ENCODE data around the gene LYG1. TPM values are rescaled to one million over a fixed set of nuclear protein-coding genes. Genes with fewer than 3 reads are reported as not detected.
A peak's percentile ranks its signal among the peaks of the same experiment; 100 is the strongest.

Gene LYG1
- total and polyA plus RNA-seq, 2 of the 13 experiments (the other 11 are each of a cell fraction or from before 2014, with no cell fraction given) = 1.00 to 2.9 TPM

GRCh38 chr2:99335911-99336803, 35.2 kb upstream of the LYG1 start, which contains the start of gene TXNDC9 (continued):
- TF ChIP-seq ZNF557 (CRISPR knock-in tag; IDR thresholded peaks at IDR 0.05) (peak; percentile 52; the same call in 1 of the 2 replicates), ZNF784 (CRISPR knock-in tag; IDR thresholded peaks at IDR 0.05; ENCODE audit: borderline replicate concordance) (peak; percentile 85), NFE2L2 (IDR thresholded peaks at IDR 0.05; ENCODE audit: low read length) (no peak), ZNF691 (CRISPR knock-in tag; IDR thresholded peaks at IDR 0.05; ENCODE audit: borderline replicate concordance, low read depth) (peak; percentile 92; the same call in 1 of the 2 replicates), CENPX (CRISPR knock-in tag; IDR thresholded peaks at IDR 0.05) (no peak), MBD4 (IDR thresholded peaks at IDR 0.05; ENCODE audit: borderline replicate concordance, low read length) (no peak), MIER2 (CRISPR knock-in tag; IDR thresholded peaks at IDR 0.05) (peak; percentile 76; the same call in 1 of the 2 replicates), ZNF512 (CRISPR knock-in tag; IDR thresholded peaks at IDR 0.05) (peak; percentile 77; the same call in 1 of the 2 replicates), ATF6 (CRISPR knock-in tag; conservative IDR thresholded peaks at IDR 0.05) (no peak), ZNF576 (CRISPR knock-in tag; IDR thresholded peaks at IDR 0.05) (peak; percentile 86; the same call in 1 of the 2 replicates), TCF12 (IDR thresholded peaks at IDR 0.05) (no peak), TCF12 (CRISPR knock-in tag; IDR thresholded peaks at IDR 0.05) (peak; percentile 27), GATA4 (IDR thresholded peaks at IDR 0.05; ENCODE audit: borderline replicate concordance, low read depth) (peak; percentile 58; the same call in 1 of the 2 replicates), TEAD3 (CRISPR knock-in tag; optimal IDR thresholded peaks at IDR 0.05; ENCODE audit: borderline replicate concordance) (peak; percentile 85), HNRNPH1 (optimal IDR thresholded peaks at IDR 0.05; ENCODE audit: low read depth, low read length) (no peak), NFKB2 (CRISPR knock-in tag; IDR thresholded peaks at IDR 0.05; ENCODE audit: borderline replicate concordance) (peak; percentile 96; the same call in 1 of the 2 replicates), RFX3 (CRISPR knock-in tag; IDR thresholded peaks at IDR 0.05) (peak; percentile 28; the same call in 1 of the 2 replicates), ZIK1 (CRISPR knock-in tag; IDR thresholded peaks at IDR 0.05; ENCODE audit: borderline replicate concordance, low read depth) (no peak), TIGD3 (CRISPR knock-in tag; IDR thresholded peaks at IDR 0.05; ENCODE audit: borderline replicate concordance) (peak; percentile 28; the same call in 1 of the 2 replicates), YEATS4 (CRISPR knock-in tag; IDR thresholded peaks at IDR 0.05; ENCODE audit: borderline replicate concordance) (peak; percentile 81), ZNF225 (CRISPR knock-in tag; IDR thresholded peaks at IDR 0.05) (peak; percentile 86)
